H9 (cell line): ENCODE data around the gene HECW1. TPM values are rescaled to one million over a fixed set of nuclear protein-coding genes. Genes with fewer than 3 reads are reported as not detected.

ENCODE experiments used
- DNase-seq: peaks from one replicate; pipeline ENCODE4 v3.0.0-alpha.2; 2017
- H2AFZ ChIP-seq: one replicate; pipeline ENCODE4 v1.6.1; 2013; ENCODE audit warnings: mild to moderate bottlenecking, low read length, control low read depth, moderate library complexity
- H2AK5ac ChIP-seq: 2 replicates; pipeline ENCODE4 v1.6.1; 2013; ENCODE audit warnings: low read length, control low read depth, mixed read lengths; ENCODE audit not compliant: insufficient read length
- H2BK120ac ChIP-seq: one replicate; pipeline ENCODE4 v1.6.1; 2013; ENCODE audit warnings: low read depth, mild to moderate bottlenecking, low read length, control low read depth, inconsistent platforms; ENCODE audit not compliant: poor library complexity, severe bottlenecking
- H2BK12ac ChIP-seq: 2 replicates; pipeline ENCODE4 v1.6.1; 2013; ENCODE audit warnings: low read length, control low read depth, mixed read lengths, low read depth; ENCODE audit not compliant: insufficient read length
- H2BK15ac ChIP-seq: 2 replicates; pipeline ENCODE4 v1.6.1; 2013; ENCODE audit warnings: low read depth, low read length, control low read depth
- H2BK20ac ChIP-seq: one replicate; pipeline ENCODE4 v1.6.1; 2013; ENCODE audit warnings: low read depth, mild to moderate bottlenecking, low read length, control low read depth, inconsistent platforms; ENCODE audit not compliant: poor library complexity, severe bottlenecking
- H2BK5ac ChIP-seq: 2 replicates; pipeline ENCODE4 v1.6.1; 2013; ENCODE audit warnings: low read length, control low read depth, mixed read lengths; ENCODE audit not compliant: insufficient read length
- H3K14ac ChIP-seq: 2 replicates; pipeline ENCODE4 v1.6.1; 2013; ENCODE audit warnings: low read length, control low read depth; ENCODE audit not compliant: insufficient read depth
- H3K18ac ChIP-seq: 2 replicates; pipeline ENCODE4 v1.6.1; 2013; ENCODE audit warnings: low read depth, mild to moderate bottlenecking, mixed read lengths, low read length, control low read depth; ENCODE audit not compliant: insufficient read length
- H3K23ac ChIP-seq: 2 replicates; pipeline ENCODE4 v1.6.1; 2013; ENCODE audit warnings: low read length, control low read depth, mixed read lengths, low read depth; ENCODE audit not compliant: insufficient read length
- H3K23me2 ChIP-seq: 2 replicates; pipeline ENCODE4 v1.6.1; 2013; ENCODE audit warnings: low read depth, mild to moderate bottlenecking, mixed read lengths, low read length, control low read depth; ENCODE audit not compliant: insufficient read length, poor library complexity, severe bottlenecking
- H3K27ac ChIP-seq: 2 replicates; pipeline ENCODE4 v1.5.1; 2013; ENCODE audit warnings: low read length, control low read depth, mixed read lengths, low read depth; ENCODE audit not compliant: insufficient read length
- H3K27me3 ChIP-seq: 2 replicates; pipeline ENCODE4 v1.6.1; 2013; ENCODE audit warnings: low read length, control low read depth, inconsistent platforms; ENCODE audit not compliant: insufficient read depth
- H3K4ac ChIP-seq: 2 replicates; pipeline ENCODE4 v1.6.1; 2013; ENCODE audit warnings: low read depth, mild to moderate bottlenecking, control low read depth, inconsistent platforms, low read length, moderate library complexity
- H3K4me1 ChIP-seq: 2 replicates; pipeline ENCODE4 v1.6.1; 2013; ENCODE audit warnings: low read length, control low read depth, inconsistent platforms; ENCODE audit not compliant: insufficient read depth
- H3K4me2 ChIP-seq: 2 replicates; pipeline ENCODE4 v1.6.1; 2013; ENCODE audit warnings: low read length, control low read depth, mixed read lengths; ENCODE audit not compliant: insufficient read length, insufficient read depth
- H3K56ac ChIP-seq: 2 replicates; pipeline ENCODE4 v1.6.1; 2013; ENCODE audit warnings: low read depth, mild to moderate bottlenecking, mixed read lengths, low read length, control low read depth; ENCODE audit not compliant: insufficient read length
- H3K79me1 ChIP-seq: 2 replicates; pipeline ENCODE4 v1.6.1; 2013; ENCODE audit warnings: low read depth, mild to moderate bottlenecking, moderate library complexity, low read length, control low read depth, inconsistent platforms; ENCODE audit not compliant: insufficient read depth, poor library complexity, severe bottlenecking
- H3K79me2 ChIP-seq: 2 replicates; pipeline ENCODE4 v1.6.1; 2013; ENCODE audit warnings: low read length, control low read depth, inconsistent platforms; ENCODE audit not compliant: insufficient read depth
- H3K9ac ChIP-seq: 2 replicates; pipeline ENCODE4 v1.6.1; 2013; ENCODE audit warnings: low read length, control low read depth, mixed read lengths; ENCODE audit not compliant: insufficient read length; ENCODE audit errors: extremely low read depth
- H3K9me3 ChIP-seq: one replicate; pipeline ENCODE4 v1.6.1; 2013; ENCODE audit warnings: low read depth, low read length, inconsistent platforms; ENCODE audit not compliant: control insufficient read depth
- H3T11ph ChIP-seq: one replicate; pipeline ENCODE4 v1.6.1; 2013; ENCODE audit warnings: mild to moderate bottlenecking, low read length, control low read depth, inconsistent platforms
- H4K20me1 ChIP-seq: one replicate; pipeline ENCODE4 v1.6.1; 2013; ENCODE audit not compliant: control insufficient read depth, insufficient read length, insufficient read depth
- H4K5ac ChIP-seq: 2 replicates; pipeline ENCODE4 v1.6.1; 2013; ENCODE audit warnings: low read depth, mild to moderate bottlenecking, mixed read lengths, low read length, control low read depth; ENCODE audit not compliant: insufficient read length
- H4K8ac ChIP-seq: replicated peaks from 2 replicates; pipeline ENCODE4 v1.6.1; 2013; ENCODE audit warnings: low read length, control low read depth, mixed read lengths, low read depth; ENCODE audit not compliant: insufficient read length
- H4K91ac ChIP-seq: 2 replicates; pipeline ENCODE4 v1.6.1; 2013; ENCODE audit warnings: low read depth, mild to moderate bottlenecking, moderate library complexity, mixed read lengths, low read length, control low read depth; ENCODE audit not compliant: insufficient read length
- H3K27ac Mint-ChIP-seq, 3 experiments: 2 replicates in 2 of 3; 3 replicates in 1 of 3; pipeline ENCODE4 v1.8.0; 2020 to 2021; ENCODE audit warnings: mixed read lengths in 3 of 3, mild to moderate bottlenecking in 1 of 3, moderate library complexity in 1 of 3
- H3K27me3 Mint-ChIP-seq: 2 replicates; pipeline ENCODE4 v1.8.0; 2021; ENCODE audit warnings: low read depth, mild to moderate bottlenecking, moderate library complexity, mixed read lengths
- H3K36me3 Mint-ChIP-seq, 3 experiments: 2 replicates in 2 of 3; 3 replicates in 1 of 3; pipeline ENCODE4 v1.8.0; 2020 to 2021; ENCODE audit warnings: low read depth in 3 of 3, mixed read lengths in 3 of 3; ENCODE audit not compliant: insufficient read depth in 1 of 3
- H3K4me1 Mint-ChIP-seq, 2 experiments: 2 replicates each; pipeline ENCODE4 v1.8.0; 2020; ENCODE audit warnings: mixed read lengths in 2 of 2
- H3K4me3 Mint-ChIP-seq, 2 experiments: 2 replicates in 1 of 2; 3 replicates in 1 of 2; pipeline ENCODE4 v1.8.0; 2020 to 2021; ENCODE audit warnings: mild to moderate bottlenecking in 2 of 2, mixed read lengths in 2 of 2, moderate library complexity in 1 of 2
- H3K9me3 Mint-ChIP-seq, 2 experiments: 2 replicates in 1 of 2; 3 replicates in 1 of 2; pipeline ENCODE4 v1.8.0; 2020; ENCODE audit warnings: mild to moderate bottlenecking in 2 of 2, mixed read lengths in 2 of 2, moderate library complexity in 1 of 2
- WGBS: extraction: QIAGEN DNeasy Blood & Tissue Kit; methylation state at CpG from one replicate; pipeline ENCODE4 v1.1.7; 2013; ENCODE audit warnings: missing lambda C conversion rate, low lambda C conversion rate, mixed read lengths; ENCODE audit not compliant: insufficient read length; ENCODE audit errors: extremely low coverage; 5-methylcytosine and 5-hydroxymethylcytosine counted together
- total RNA-seq: library from RNA; stranded (reverse); gene quantifications from 2 replicates; pipeline ENCODE4 v1.2.1, GENCODE V29; 2021
- TF ChIP-seq, protein P1 (sequence below): fragments of 200-600 bp; sonication (generic); conservative IDR thresholded peaks from 3 replicates; pipeline ENCODE4 v1.8.0; 2021; ENCODE audit warnings: antibody characterized with exemption, mild to moderate bottlenecking

The HECW1 gene
- total RNA-seq, 1 experiment from 2014 or later = 5.0 TPM

GRCh38 chr7:43475983-43476382, 363.5 kb downstream of the HECW1 start:
- WGBS = no CpG with 5 or more reads among the region's 1 CpG

More at GRCh38 chr7:43475983-43476382, 363.5 kb downstream of the HECW1 start:
- Histone ChIP-seq H2BK12ac (no peak overlapping the region), H3K79me1 (no peaks in the 10 kb centered on the region), H4K8ac (no peak overlapping the region), H3K9me3 (no peaks in the 10 kb centered on the region), H3K56ac (no peak overlapping the region), H3K18ac (no peak overlapping the region), H3K27ac (no peak overlapping the region), H2BK120ac (no peak overlapping the region), H3K27me3 (no peaks in the 10 kb centered on the region), H3T11ph (no peak overlapping the region), H4K20me1 (no peaks in the 10 kb centered on the region), H3K4ac (no peak overlapping the region), H3K79me2 (no peaks in the 10 kb centered on the region), H2AFZ (no peak overlapping the region), H3K23me2 (no peaks in the 10 kb centered on the region), H2BK5ac (no peak overlapping the region), H4K91ac (no peak overlapping the region), H3K23ac (no peak overlapping the region), H2BK15ac (no peak overlapping the region), H4K5ac (no peak overlapping the region), H2BK20ac (no peak overlapping the region), H3K4me2 (no peak overlapping the region), H2AK5ac (no peak overlapping the region), H3K4me1 (no peaks in the 10 kb centered on the region), H3K14ac (no peak overlapping the region), H3K9ac (no peak overlapping the region)
- H3K9me3 Mint-ChIP-seq = peaks cover 13% of the 10 kb centered on the region in 2 experiments
- TF ChIP-seq, protein P1, sequence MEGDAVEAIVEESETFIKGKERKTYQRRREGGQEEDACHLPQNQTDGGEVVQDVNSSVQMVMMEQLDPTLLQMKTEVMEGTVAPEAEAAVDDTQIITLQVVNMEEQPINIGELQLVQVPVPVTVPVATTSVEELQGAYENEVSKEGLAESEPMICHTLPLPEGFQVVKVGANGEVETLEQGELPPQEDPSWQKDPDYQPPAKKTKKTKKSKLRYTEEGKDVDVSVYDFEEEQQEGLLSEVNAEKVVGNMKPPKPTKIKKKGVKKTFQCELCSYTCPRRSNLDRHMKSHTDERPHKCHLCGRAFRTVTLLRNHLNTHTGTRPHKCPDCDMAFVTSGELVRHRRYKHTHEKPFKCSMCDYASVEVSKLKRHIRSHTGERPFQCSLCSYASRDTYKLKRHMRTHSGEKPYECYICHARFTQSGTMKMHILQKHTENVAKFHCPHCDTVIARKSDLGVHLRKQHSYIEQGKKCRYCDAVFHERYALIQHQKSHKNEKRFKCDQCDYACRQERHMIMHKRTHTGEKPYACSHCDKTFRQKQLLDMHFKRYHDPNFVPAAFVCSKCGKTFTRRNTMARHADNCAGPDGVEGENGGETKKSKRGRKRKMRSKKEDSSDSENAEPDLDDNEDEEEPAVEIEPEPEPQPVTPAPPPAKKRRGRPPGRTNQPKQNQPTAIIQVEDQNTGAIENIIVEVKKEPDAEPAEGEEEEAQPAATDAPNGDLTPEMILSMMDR = no peak
- H3K4me3 Mint-ChIP-seq = no peak overlapping the region
- no peak for DNase-seq
- H3K4me1 Mint-ChIP-seq = peaks cover 14 to 15% of the 10 kb centered on the region in 2 experiments
- no peak overlapping the region for H3K27ac Mint-ChIP-seq
- H3K27me3 Mint-ChIP-seq = no peaks in the 10 kb centered on the region
- H3K36me3 Mint-ChIP-seq = peaks cover 12 to 16% (median 14%) of the 10 kb centered on the region in 3 experiments
